HG03159 (cell line): Measurements from ENCODE around the gene NCAM1.

Experiments
- ATAC-seq: cut with Tn5 transposase; IDR thresholded peaks from one replicate; pipeline ENCODE4 v1.9.1; 2021; ENCODE audit warnings: mild to moderate bottlenecking, moderate library complexity; ENCODE audit not compliant: unreplicated experiment

NCAM1 gene

GRCh38 chr11:113083571-113083970, 122.4 kb downstream of the NCAM1 start:
- ATAC-seq = no peak

DNA sequence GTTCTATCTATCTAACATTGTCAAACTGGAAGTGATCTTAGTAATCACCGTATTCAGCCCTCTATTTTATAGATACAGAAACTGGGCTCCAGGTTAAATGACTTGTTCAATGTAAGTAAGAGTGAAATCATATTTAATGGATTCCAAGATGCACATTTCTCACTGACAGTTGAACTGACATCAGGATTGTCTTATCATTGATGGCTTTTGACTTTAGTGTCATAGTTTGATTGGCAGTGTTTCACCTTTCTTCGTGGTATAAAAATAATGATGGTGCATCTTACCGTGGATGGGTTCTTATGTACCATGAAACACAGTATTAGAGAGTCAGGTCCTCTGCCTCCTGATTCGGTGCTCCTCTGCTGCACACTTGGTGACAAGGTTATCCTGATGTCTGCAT, 123.1 kb downstream of the NCAM1 start:
- no peak for ATAC-seq

DNA sequence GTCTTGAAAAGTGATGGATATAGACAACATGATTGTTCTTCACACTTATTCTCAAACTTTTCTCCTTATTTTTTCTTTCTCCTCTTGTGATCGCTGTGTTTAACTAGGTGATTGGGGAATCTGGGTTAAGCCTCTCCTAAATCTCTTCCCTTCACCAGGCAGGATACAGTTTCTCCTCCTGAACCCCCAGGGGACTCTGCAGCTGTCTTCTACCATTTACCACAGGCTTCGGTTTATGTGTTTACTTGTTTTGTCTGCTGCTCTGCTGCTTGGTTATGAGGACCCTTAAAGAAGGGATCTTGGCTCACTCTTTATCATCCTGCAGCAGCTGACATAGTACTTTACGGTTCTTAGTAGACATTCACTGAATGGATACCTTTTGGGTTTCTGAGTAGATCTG, 124.2 kb downstream of the NCAM1 start:
- ATAC-seq = no peak

- ATAC-seq = no peak
Observed at GRCh38 chr11:113087706-113088105, 126.5 kb downstream of the NCAM1 start.

DNA sequence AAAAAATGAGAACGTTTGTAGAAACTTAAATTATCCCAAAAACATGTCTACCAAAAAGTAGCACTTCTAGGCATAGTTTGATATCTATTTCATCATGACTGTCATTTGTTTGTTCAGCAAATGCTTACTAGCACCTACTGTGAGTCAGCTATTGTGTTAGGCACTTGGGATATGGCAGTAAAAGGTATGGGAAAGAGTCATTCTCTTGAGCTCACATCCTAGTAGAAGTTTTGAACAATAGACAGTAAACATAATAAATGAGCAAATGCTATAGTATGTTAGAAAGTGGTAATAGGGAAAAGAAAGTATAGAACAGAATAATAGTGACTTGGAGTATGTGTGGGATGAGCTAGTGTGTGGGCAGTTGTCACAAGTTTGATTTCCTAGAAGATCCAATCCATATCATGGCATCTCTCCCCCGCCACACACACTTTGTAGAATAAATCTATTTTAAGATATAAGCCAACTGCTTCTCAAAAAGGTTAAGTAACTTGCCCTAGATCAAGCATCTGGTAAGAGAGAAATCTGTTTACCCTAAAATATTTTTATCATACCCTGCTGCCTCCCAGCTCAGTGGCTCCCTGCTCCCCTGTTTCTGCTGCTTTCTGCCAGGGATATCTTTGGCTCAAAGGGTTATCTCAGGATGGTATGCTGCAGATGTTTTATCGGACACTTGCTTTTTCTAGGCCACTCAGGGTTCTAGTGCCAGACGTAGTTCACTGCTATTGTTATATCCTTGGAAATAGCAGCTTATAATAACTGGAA, 129.7 kb downstream of the NCAM1 start:
- ATAC-seq = no peak

DNA sequence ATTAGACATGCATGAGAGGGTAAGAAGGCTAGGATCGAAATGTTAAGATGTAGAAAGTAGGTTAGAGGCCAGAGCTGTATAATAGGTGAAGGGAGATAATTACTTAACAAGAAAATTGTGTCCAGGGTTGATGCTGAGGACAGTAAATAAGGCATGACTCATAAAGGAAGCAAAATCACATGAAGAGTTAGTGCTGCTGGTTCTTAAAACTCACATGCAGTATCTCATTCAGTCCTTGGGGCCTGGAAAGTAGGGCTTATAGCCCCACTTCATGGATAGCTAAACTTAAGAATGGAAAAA, 130.2 kb downstream of the NCAM1 start:
- no peak for ATAC-seq

DNA sequence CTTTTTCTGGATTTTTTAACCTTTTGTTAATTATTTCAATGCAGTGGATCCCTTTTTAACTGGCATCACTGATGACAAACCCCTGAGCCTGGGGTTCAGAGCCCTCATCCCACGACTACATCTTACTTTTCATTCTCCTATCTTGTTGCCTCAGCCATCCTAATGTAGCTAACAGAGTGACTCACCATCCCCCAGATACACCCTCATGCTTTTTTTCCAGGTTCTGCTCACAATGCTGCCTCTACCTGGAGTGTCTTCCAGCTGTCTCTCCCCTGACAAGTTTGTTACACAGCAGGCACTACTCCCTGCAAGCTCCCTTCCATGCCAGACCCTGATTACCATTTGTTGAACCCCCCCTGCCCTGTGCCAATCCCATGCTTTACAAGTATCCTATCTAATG, 135.4 kb downstream of the NCAM1 start:
- no peak for ATAC-seq

- ATAC-seq = no peak
Observed at GRCh38 chr11:113103932-113104690, 142.9 kb downstream of the NCAM1 start.

GRCh38 chr11:113104691-113105251, 143.6 kb downstream of the NCAM1 start:
- ATAC-seq = no peak

GRCh38 chr11:113105592-113105991, 144.4 kb downstream of the NCAM1 start:
- ATAC-seq = no peak

- ATAC-seq = no peak
Observed at GRCh38 chr11:113106507-113106906, 145.3 kb downstream of the NCAM1 start.

GRCh38 chr11:113110046-113110445, 148.8 kb downstream of the NCAM1 start:
- ATAC-seq = no peak

DNA sequence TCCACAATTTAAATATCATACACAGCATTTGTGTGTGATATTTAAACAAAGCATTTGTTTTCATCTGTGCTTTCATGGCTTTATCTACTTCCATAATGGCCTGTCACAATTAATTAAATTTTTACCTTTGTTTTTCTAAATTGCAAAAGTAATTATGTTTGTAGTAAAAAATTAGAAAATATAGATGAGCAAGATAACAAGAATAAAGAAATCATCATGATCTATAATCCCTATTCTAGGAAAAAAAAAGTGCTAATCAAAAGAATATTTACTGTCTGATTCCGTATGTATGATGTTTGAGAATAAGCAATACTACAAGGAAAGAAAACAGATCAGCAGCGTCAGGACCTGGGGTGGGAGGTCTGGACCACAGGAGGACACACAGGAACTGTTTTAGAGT, 149.9 kb downstream of the NCAM1 start:
- ATAC-seq = no peak

DNA sequence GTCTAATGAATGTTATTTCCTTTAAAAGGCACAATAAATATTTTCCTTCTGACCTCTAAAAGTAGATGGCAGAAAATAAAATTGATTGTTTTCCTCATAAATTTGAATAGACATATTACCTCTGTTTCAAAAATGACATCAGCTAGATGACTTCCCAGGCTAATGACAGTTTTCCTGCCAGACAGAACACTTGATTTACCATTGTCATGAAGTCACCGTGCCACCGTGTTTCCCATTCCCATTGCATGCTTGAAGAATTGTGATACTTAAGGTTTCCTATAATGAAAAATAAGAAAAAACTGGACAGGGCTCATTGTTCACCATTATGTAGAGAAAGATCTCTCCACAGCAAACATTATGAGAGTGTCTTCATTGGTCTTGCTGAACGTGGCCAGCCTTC, 151.1 kb downstream of the NCAM1 start:
- no peak for ATAC-seq

DNA sequence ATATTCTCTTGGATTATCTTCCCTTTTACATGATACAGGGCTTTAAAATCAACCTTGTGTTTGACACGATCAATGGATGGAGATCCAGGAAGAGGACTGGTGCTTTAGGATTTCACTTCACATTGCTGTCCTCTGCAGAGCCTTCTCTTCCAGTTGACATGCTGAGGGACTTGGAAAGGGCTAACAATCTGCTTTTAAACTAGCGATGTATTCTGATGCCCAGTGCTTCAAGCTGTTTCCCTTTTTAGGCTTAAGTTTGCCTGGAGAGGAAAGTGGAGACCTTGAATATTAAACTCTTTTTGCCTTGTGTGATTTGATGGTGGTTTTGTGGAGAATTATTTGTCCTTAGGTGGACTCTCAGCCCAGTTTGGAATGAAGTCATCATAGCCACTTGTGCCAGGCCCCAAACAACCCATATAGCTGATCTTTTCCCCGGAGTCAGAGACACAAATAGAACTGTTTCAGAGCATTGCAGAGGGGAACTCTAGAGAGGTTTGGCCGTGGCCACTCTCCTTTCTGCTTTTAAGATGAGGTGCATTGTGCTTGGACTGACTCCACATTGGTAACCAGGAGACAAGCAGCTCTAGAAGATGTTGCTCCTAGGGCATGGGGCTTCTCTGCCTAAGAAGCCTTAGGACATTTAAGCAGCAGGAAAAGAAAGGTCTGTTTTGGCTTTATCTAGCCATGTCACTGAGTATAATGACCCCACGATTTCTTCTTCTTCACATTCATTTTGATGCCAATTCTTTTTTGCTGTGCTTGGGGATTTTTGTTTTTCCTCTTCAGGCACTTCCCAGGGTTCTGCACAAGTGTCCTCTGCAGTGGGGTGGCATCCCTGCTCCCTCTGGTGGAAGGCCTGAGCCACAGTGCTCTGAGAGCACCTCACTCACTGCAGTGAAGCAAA, 152.8 kb downstream of the NCAM1 start:
- ATAC-seq = no peak

GRCh38 chr11:113114705-113115027, 153.4 kb downstream of the NCAM1 start:
- no peak for ATAC-seq

DNA sequence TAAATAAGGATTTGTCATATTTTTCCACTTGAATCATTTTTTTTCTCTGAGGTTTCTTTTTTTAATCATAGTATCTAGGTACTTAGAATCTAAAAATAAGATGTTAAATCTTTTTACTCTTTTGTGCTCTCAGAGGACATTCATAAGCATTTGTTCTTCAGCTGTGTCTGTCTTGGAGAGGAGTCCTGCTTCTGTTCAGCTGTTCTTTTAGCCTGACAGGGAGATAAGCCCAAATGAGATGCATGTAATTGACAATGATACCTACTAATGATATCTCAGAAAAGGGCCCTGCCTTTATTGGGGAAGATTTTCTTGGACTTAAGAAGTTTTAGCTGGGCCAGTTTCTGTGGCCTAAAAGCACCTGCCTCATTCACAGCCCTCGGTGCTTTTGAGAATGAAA, 156.9 kb downstream of the NCAM1 start:
- ATAC-seq = no peak

GRCh38 chr11:113119074-113119473, 157.9 kb downstream of the NCAM1 start:
- ATAC-seq = no peak

GRCh38 chr11:113119966-113120736, 158.9 kb downstream of the NCAM1 start:
- ATAC-seq = no peak

DNA sequence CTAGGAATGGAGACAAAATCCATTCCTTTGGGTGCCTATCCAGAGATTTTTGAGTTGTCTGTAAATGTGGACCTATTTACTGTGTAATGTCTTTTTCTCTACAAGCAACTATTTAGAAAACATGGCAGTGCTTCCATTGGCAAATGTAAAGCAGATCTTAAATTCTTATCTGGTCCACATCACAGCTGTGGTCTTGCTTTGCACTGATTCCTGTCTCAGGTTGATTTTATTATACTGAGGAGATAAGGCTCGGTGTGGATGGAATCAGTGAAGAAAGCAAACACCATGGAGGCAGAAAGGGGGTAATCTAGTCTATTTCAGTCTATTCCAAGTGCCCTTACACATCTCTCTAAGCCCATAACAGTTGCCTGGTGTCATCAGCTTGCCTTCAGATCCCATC, 160.5 kb downstream of the NCAM1 start:
- no peak for ATAC-seq

GRCh38 chr11:113124006-113124405, 162.8 kb downstream of the NCAM1 start:
- ATAC-seq = no peak
